ENCODE results near the gene LCT. TPM values are rescaled to one million over a fixed set of nuclear protein-coding genes. Genes with fewer than 3 reads are reported as not detected.

The LCT gene
- total and polyA plus RNA-seq, 2 of the 13 experiments (the other 11 are each of a cell fraction or from before 2014, with no cell fraction given) = not detected

GRCh38 chr2:135773319-135773718, 63.7 kb downstream of the LCT start:
- Histone ChIP-seq H3K4me1 (ENCODE audit: insufficient read depth, low read length) (no peaks in the 10 kb centered on the region), H3K36me3 (replicated peaks in 1 of 2; ENCODE audit: control insufficient read depth in 1 of 2, insufficient read depth in 2 of 2, low read length in 2 of 2) (peaks cover 39 to 88% of the 10 kb centered on the region in 2 experiments), H3K4me2 (ENCODE audit: low read depth, low read length) (no peak overlapping the region), H2AFZ (ENCODE audit: low read length) (no peak overlapping the region), H3K9me3 (ENCODE audit: low read length) (no peaks in the 10 kb centered on the region), H3K4me3 (replicated peaks in 1 of 3; ENCODE audit: insufficient read depth in 1 of 3, low read depth in 2 of 3, low read length in 3 of 3) (no peak overlapping the region), H3K27me3 (ENCODE audit: control insufficient read depth in 1 of 2, insufficient read depth in 2 of 2, low read length in 2 of 2) (no peaks in the 10 kb centered on the region), H3K27ac (ENCODE audit: extremely low read length, insufficient read depth, low read length) (no peak overlapping the region), H3K79me2 (ENCODE audit: insufficient read depth, low read length) (no peaks in the 10 kb centered on the region), H3K9ac (ENCODE audit: insufficient read depth, low read depth, low read length) (no peak overlapping the region), H4K20me1 (ENCODE audit: insufficient read depth, low read length) (no peaks in the 10 kb centered on the region)
- in situ Hi-C loops (cut with HindIII; ENCODE audit: extremely low pct_ligation_motif_present, low pct_unique_long_range_greater_than_20kb) = no loop called here
- ChIA-PET CTCF (ENCODE audit: low intra/inter-chr PET ratio, low total read pairs) (no interaction called here), POLR2A (no interaction called here)
- WGBS (ENCODE audit: low lambda C conversion rate) = 92% methylated on average over 2 of the region's 2 CpGs
- TF ChIP-seq HNF4A (CRISPR knock-in tag; IDR thresholded peaks at IDR 0.05) = no peak
- no peak for TF ChIP-seq ZNF569 (CRISPR knock-in tag; IDR thresholded peaks at IDR 0.05; ENCODE audit: borderline replicate concordance)
- no peak for TF ChIP-seq ZKSCAN1 (IDR thresholded peaks at IDR 0.05; ENCODE audit: low read length)
- no peak for TF ChIP-seq TRIM22 (IDR thresholded peaks at IDR 0.05)
- TF ChIP-seq TCF7L2 (IDR thresholded peaks at IDR 0.05; ENCODE audit: low read depth, low read length) = no peak
- TF ChIP-seq ZNF800 (CRISPR knock-in tag; IDR thresholded peaks at IDR 0.05) = no peak
- no peak for TF ChIP-seq NBN (conservative IDR thresholded peaks at IDR 0.05)
- TF ChIP-seq ESRRA (CRISPR knock-in tag; IDR thresholded peaks at IDR 0.05; ENCODE audit: low read depth) = no peak
- TF ChIP-seq KAT8 (CRISPR knock-in tag; IDR thresholded peaks at IDR 0.05) = no peak
- TF ChIP-seq ZSCAN20 (CRISPR knock-in tag; IDR thresholded peaks at IDR 0.05; ENCODE audit: borderline replicate concordance) = no peak
- TF ChIP-seq SNRNP70 (IDR thresholded peaks at IDR 0.05; ENCODE audit: low read depth, low read length) = no peak
- TF ChIP-seq KIAA2018 (CRISPR knock-in tag; IDR thresholded peaks at IDR 0.05; ENCODE audit: borderline replicate concordance) = no peak
- no peak for TF ChIP-seq FOXK2 (IDR thresholded peaks at IDR 0.05)
- TF ChIP-seq ZNF605 (CRISPR knock-in tag; IDR thresholded peaks at IDR 0.05) = no peak
- no peak for TF ChIP-seq ZMYM2 (CRISPR knock-in tag; IDR thresholded peaks at IDR 0.05)
- intact Hi-C loops (cut with micrococcal nuclease; ENCODE audit: unreplicated experiment) = no loop called here
- no TSS peak for BruUV-seq (replicated peaks)
- no peak for FAIRE-seq
- no peak; the same call in 2 of the 3 replicates for ATAC-seq
- DNase-seq (ENCODE audit: low spot score) = no peak

Data from HepG2 (cell line).